ENCODE data around the gene ODR4.
"Not testable (repeated sequence)": the region's sequence is repeated elsewhere in the genome, so short reads cannot be mapped to it uniquely, and the experiment has no call there.

The ODR4 gene

GRCh38 chr1:186442651-186443375 lies 67.2 kb downstream of the ODR4 start:
- TF ChIP-seq ARNT (IDR thresholded peaks at IDR 0.05) (no peak), TARDBP (IDR thresholded peaks at IDR 0.05) (no peak), ZNF384 (IDR thresholded peaks at IDR 0.05) (no peak), FOXK2 (IDR thresholded peaks at IDR 0.05) (no peak), SP1 (IDR thresholded peaks at IDR 0.05) (no peak), FOXM1 (IDR thresholded peaks at IDR 0.05; ENCODE audit: borderline replicate concordance) (no peak), HDGF (IDR thresholded peaks at IDR 0.05; ENCODE audit: borderline replicate concordance) (no peak), CTBP1 (IDR thresholded peaks at IDR 0.05; ENCODE audit: borderline replicate concordance) (no peak), SUZ12 (IDR thresholded peaks at IDR 0.05) (no peak), LEF1 (IDR thresholded peaks at IDR 0.05; ENCODE audit: borderline replicate concordance) (no peak), NFRKB (IDR thresholded peaks at IDR 0.05) (no peak), L3MBTL2 (conservative IDR thresholded peaks at IDR 0.05) (no peak)
- TF ChIP-seq, protein P1, sequence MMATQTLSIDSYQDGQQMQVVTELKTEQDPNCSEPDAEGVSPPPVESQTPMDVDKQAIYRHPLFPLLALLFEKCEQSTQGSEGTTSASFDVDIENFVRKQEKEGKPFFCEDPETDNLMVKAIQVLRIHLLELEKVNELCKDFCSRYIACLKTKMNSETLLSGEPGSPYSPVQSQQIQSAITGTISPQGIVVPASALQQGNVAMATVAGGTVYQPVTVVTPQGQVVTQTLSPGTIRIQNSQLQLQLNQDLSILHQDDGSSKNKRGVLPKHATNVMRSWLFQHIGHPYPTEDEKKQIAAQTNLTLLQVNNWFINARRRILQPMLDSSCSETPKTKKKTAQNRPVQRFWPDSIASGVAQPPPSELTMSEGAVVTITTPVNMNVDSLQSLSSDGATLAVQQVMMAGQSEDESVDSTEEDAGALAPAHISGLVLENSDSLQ (IDR thresholded peaks at IDR 0.05), result no peak
- CTCF ChIA-PET, result no interaction called here
- POLR2A ChIA-PET, result no interaction called here
- DNase-seq (ENCODE audit: extremely low spot score), result no peak

DNA sequence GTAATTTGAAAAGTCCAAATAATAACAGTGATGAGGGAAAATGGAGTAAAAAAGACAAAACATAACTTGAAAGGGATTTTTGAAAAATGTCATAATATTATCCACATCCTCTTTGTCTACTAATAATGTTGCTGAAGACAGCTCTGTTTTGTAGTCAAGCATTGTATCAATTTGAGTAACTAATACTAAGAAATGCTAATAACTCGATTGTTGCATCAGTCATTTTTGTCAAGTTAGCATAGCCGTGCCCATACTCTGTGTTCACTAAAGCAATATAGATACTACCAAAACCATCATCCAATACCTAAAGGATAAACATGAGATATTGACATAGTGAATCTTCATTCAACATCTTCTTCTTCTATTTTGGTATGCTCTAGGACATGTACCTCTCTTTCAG lies 68.0 kb downstream of the ODR4 start:
- no peak for DNase-seq (ENCODE audit: extremely low spot score)
- ChIA-PET POLR2A (no interaction called here), CTCF (no interaction called here)
- TF ChIP-seq, protein P1 (IDR thresholded peaks at IDR 0.05), result no peak
- no peak for TF ChIP-seq SUZ12 (IDR thresholded peaks at IDR 0.05)
- TF ChIP-seq BHLHE40 (IDR thresholded peaks at IDR 0.05; ENCODE audit: borderline replicate concordance), result no peak
- TF ChIP-seq FOXM1 (IDR thresholded peaks at IDR 0.05; ENCODE audit: borderline replicate concordance), result no peak
- no peak for TF ChIP-seq FOXA1 (IDR thresholded peaks at IDR 0.05)
- no peak for TF ChIP-seq CTBP1 (IDR thresholded peaks at IDR 0.05; ENCODE audit: borderline replicate concordance)
- no peak for TF ChIP-seq ZNF384 (IDR thresholded peaks at IDR 0.05)
- TF ChIP-seq NFRKB (IDR thresholded peaks at IDR 0.05), result no peak
- no peak for TF ChIP-seq TARDBP (IDR thresholded peaks at IDR 0.05)
- TF ChIP-seq HDGF (IDR thresholded peaks at IDR 0.05; ENCODE audit: borderline replicate concordance), result no peak

- TF ChIP-seq FOXM1 (IDR thresholded peaks at IDR 0.05; ENCODE audit: borderline replicate concordance), result no peak
- TF ChIP-seq CTBP1 (IDR thresholded peaks at IDR 0.05; ENCODE audit: borderline replicate concordance), result no peak
- TF ChIP-seq FOXK2 (IDR thresholded peaks at IDR 0.05), result no peak
- no peak for TF ChIP-seq ELF4 (IDR thresholded peaks at IDR 0.05)
- TF ChIP-seq NFRKB (IDR thresholded peaks at IDR 0.05), result no peak
- no peak for TF ChIP-seq BHLHE40 (IDR thresholded peaks at IDR 0.05; ENCODE audit: borderline replicate concordance)
- no peak for TF ChIP-seq LEF1 (IDR thresholded peaks at IDR 0.05; ENCODE audit: borderline replicate concordance)
- TF ChIP-seq L3MBTL2 (conservative IDR thresholded peaks at IDR 0.05), result no peak
- TF ChIP-seq FOXA1 (IDR thresholded peaks at IDR 0.05), result no peak
- TF ChIP-seq TARDBP (IDR thresholded peaks at IDR 0.05), result no peak
- TF ChIP-seq, protein P1 (IDR thresholded peaks at IDR 0.05), result no peak
- no peak for TF ChIP-seq SUZ12 (IDR thresholded peaks at IDR 0.05)
- TF ChIP-seq ARNT (IDR thresholded peaks at IDR 0.05), result no peak
- no peak for TF ChIP-seq SP1 (IDR thresholded peaks at IDR 0.05)
- TF ChIP-seq HDGF (IDR thresholded peaks at IDR 0.05; ENCODE audit: borderline replicate concordance), result no peak
- no peak for TF ChIP-seq ZNF384 (IDR thresholded peaks at IDR 0.05)
- CTCF ChIA-PET, result no interaction called here
Measured at GRCh38 chr1:186446152-186446551, 70.5 kb downstream of the ODR4 start.

DNA sequence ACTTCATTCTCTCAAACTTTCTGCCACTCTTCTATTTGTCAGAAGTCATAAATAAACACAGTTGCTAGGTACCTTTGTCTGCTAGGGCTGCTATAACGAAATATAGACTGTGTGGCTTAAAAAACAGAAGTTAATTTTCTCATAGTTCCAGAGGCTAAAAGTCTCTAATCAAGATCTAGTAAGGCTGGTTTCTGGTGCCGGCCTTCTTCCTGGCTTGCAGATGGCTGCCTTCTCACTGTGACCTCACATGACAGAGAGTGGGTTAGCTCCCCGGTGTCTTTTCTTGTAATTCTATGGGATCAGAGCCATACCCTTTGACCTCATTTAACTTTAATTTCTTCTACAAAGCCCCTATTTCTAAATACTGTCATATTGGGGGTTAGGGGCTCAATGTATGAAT lies 79.3 kb downstream of the ODR4 start:
- POLR2A ChIA-PET, result no interaction called here
- CTCF ChIA-PET, result no interaction called here
- no peak for TF ChIP-seq ARNT (IDR thresholded peaks at IDR 0.05)
- TF ChIP-seq FOXK2 (IDR thresholded peaks at IDR 0.05), result no peak
- TF ChIP-seq, protein P1 (IDR thresholded peaks at IDR 0.05), result no peak
- no peak for TF ChIP-seq BHLHE40 (IDR thresholded peaks at IDR 0.05; ENCODE audit: borderline replicate concordance)
- TF ChIP-seq TARDBP (IDR thresholded peaks at IDR 0.05), result no peak
- TF ChIP-seq CTBP1 (IDR thresholded peaks at IDR 0.05; ENCODE audit: borderline replicate concordance), result no peak
- TF ChIP-seq SUZ12 (IDR thresholded peaks at IDR 0.05), result no peak
- no peak for TF ChIP-seq ELF4 (IDR thresholded peaks at IDR 0.05)
- no peak for TF ChIP-seq FOXM1 (IDR thresholded peaks at IDR 0.05; ENCODE audit: borderline replicate concordance)
- no peak for TF ChIP-seq ZNF384 (IDR thresholded peaks at IDR 0.05)
- no peak for TF ChIP-seq FOXA1 (IDR thresholded peaks at IDR 0.05)
- no peak for TF ChIP-seq SP1 (IDR thresholded peaks at IDR 0.05)
- no peak for TF ChIP-seq NFRKB (IDR thresholded peaks at IDR 0.05)
- TF ChIP-seq L3MBTL2 (conservative IDR thresholded peaks at IDR 0.05), result no peak
- DNase-seq (ENCODE audit: extremely low spot score), result no peak

More at GRCh38 chr1:186446152-186446551, 70.5 kb downstream of the ODR4 start:
- no peak for DNase-seq (ENCODE audit: extremely low spot score)
- POLR2A ChIA-PET, result no interaction called here

GRCh38 chr1:186456729-186457255 lies 81.2 kb downstream of the ODR4 start:
- ChIA-PET CTCF (no interaction called here), POLR2A (no interaction called here)
- TF ChIP-seq ELF4 (IDR thresholded peaks at IDR 0.05), result no peak
- TF ChIP-seq NFRKB (IDR thresholded peaks at IDR 0.05), result no peak
- no peak for TF ChIP-seq FOXK2 (IDR thresholded peaks at IDR 0.05)
- DNase-seq (ENCODE audit: extremely low spot score), result no peak

DNA sequence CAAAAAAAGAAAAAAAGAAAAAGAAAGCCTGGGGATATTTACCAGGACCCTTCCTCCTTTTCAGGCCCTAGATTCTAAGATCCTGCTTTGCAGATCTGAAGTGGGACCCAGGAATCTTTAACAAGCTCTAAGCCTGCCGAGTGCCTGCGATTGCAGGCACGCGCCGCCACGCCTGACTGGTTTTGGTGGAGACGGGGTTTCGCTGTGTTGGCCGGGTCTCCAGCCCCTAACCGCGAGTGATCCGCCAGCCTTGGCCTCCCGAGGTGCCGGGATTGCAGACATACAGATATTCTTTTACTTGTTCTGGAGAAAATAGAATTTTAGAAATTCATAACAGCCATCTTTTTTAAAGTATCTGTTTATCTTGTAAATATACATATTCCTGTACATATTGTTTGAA lies 83.5 kb downstream of the ODR4 start:
- POLR2A ChIA-PET, CTCF ChIA-PET: not testable (repeated sequence)

More for the DNA sequence above, 83.5 kb downstream of the ODR4 start:
- DNase-seq (ENCODE audit: extremely low spot score), result not testable (repeated sequence)

All from HEK293T (cell line).